Mesangial cell (primary cell): Measurements from ENCODE around the gene EEF1AKMT1. TPM values are rescaled to one million over a fixed set of nuclear protein-coding genes. Genes with fewer than 3 reads are reported as not detected.

Experiments used
- total RNA-seq: library from RNA; depleted of rRNA; stranded (reverse); fragments of >200 nt; gene quantifications from 2 replicates; pipeline ENCODE4 v1.2.3, GENCODE V29; 2015

Gene EEF1AKMT1
- total RNA-seq, result 7.2 and 8.1 TPM in 2 replicates

GRCh38 chr13:20773194-20774080 lies at the start of gene EEF1AKMT1:
Gene EEF1AKMT1 (minus strand): TSS chr13:20773961. CDS start chr13:20757598, 16,363 bp downstream.

DNA sequence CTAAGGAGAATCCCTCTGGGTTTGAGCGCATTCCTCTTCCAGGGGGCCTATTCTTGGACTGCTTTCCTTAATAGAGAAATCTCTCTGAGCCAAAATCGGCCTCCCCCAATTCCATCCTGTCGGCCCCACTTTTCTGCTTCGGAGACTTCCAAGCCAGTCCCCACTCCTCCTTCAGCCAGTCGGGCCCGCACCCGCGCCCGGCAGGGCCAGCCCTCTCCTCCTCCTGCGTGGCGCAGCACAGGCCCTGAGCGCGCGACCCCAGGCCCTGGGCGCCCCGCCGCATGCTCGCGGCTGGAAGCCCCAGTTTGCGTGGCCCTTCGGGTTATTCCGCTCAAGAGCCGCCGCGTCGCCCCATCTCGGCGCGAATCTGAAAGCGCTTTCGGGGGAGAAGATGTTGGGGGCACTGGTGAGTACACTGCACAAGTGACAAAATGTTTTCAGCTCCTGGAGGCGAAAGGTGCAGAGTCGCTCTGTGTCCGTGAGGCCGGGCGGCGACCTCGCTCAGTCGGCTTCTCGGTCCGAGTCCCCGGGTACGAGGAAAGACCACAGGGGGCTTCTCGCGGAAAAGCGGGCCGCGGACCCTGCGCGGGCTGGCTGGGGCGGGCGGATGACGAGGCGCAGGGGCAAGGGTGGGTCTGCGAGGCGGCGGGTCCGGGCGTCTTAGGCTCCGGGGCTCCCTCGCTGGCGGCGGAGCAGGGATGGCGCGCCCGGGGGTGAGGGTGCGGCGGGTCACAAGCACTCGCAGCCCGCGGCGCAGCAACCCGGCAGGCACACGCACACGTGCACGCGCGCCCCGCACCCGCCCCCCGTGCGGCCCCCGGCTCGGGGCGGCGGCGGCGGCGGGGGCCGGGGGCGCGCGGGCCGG lies 70.6 kb downstream of the EEF1AKMT1 start, which contains the start of gene IL17D:
Gene IL17D, plus strand, starts transcription at position 785 of the 865 bp plus-strand sequence. CDS start 303 bp downstream, outside the sequence.

Other genes starting within 250 kb of the EEF1AKMT1 start
- gene CRYL1, start 248.1 kb downstream of the EEF1AKMT1 start, total RNA-seq, result 14.8 and 65.5 TPM in 2 replicates
- 4.7 and 5.9 TPM in 2 replicates for gene IFT88, start 206.8 kb downstream of the EEF1AKMT1 start, total RNA-seq
- 0.51 and 0.98 TPM in 2 replicates for gene IL17D, start 70.3 kb downstream of the EEF1AKMT1 start, total RNA-seq
- gene XPO4, start 128.8 kb upstream of the EEF1AKMT1 start, total RNA-seq, result 12.0 and 19.4 TPM in 2 replicates